Astrocyte (in vitro differentiated cells and primary cell): ENCODE data around the gene PLPPR1. TPM values are rescaled to one million over a fixed set of nuclear protein-coding genes. Genes with fewer than 3 reads are reported as not detected.

ENCODE experiments used
- DNase-seq: peaks from one replicate; pipeline ENCODE4 v3.0.0-alpha.2; 2010; ENCODE audit warnings: low read depth
- FAIRE-seq: peaks from 2 replicates; lab custom pipeline; 2011; peaks lifted over from hg19 to GRCh38; lab: Jason Lieb, UNC
- H2AFZ ChIP-seq: 2 replicates; pipeline ENCODE4 v1.6.0; 2012; ENCODE audit warnings: low read depth, low read length, inconsistent platforms
- H3K27ac ChIP-seq: 2 replicates; pipeline ENCODE4 v1.5.1; 2011; ENCODE audit warnings: low read depth, low read length, inconsistent platforms
- H3K27me3 ChIP-seq: 2 replicates; pipeline ENCODE4 v1.6.0; 2011; ENCODE audit warnings: low read length, inconsistent platforms; ENCODE audit not compliant: insufficient read depth
- H3K36me3 ChIP-seq: 2 replicates; pipeline ENCODE4 v1.5.1; 2011; ENCODE audit warnings: low read length, inconsistent platforms; ENCODE audit not compliant: insufficient read depth
- H3K4me1 ChIP-seq: 2 replicates; pipeline ENCODE4 v1.5.1; 2011; ENCODE audit warnings: low read length, inconsistent platforms; ENCODE audit not compliant: insufficient read depth
- H3K4me2 ChIP-seq: 2 replicates; pipeline ENCODE4 v1.6.0; 2012; ENCODE audit warnings: low read length, inconsistent platforms
- H3K4me3 ChIP-seq: 2 replicates; pipeline ENCODE4 v1.5.1; 2011; ENCODE audit warnings: low read depth, mild to moderate bottlenecking, low read length, inconsistent platforms; ENCODE audit not compliant: insufficient read depth
- H3K79me2 ChIP-seq: 2 replicates; pipeline ENCODE4 v1.6.0; 2012; ENCODE audit warnings: mild to moderate bottlenecking, low read length, inconsistent platforms; ENCODE audit not compliant: insufficient read depth
- H3K9ac ChIP-seq: 2 replicates; pipeline ENCODE4 v1.6.0; 2012; ENCODE audit warnings: mild to moderate bottlenecking, low read length, inconsistent platforms
- H3K9me3 ChIP-seq: 2 replicates; pipeline ENCODE4 v1.5.1; 2012; ENCODE audit warnings: low read depth, mild to moderate bottlenecking, low read length, inconsistent platforms; ENCODE audit not compliant: insufficient read depth
- H4K20me1 ChIP-seq: 2 replicates; pipeline ENCODE4 v1.6.0; 2012; ENCODE audit warnings: low read length, inconsistent platforms; ENCODE audit not compliant: insufficient read depth
- H3K27ac Mint-ChIP-seq: one replicate; pipeline ENCODE4 v1.8.0; 2021; ENCODE audit warnings: mild to moderate bottlenecking, mixed read lengths; ENCODE audit not compliant: unreplicated experiment
- H3K27me3 Mint-ChIP-seq: one replicate; pipeline ENCODE4 v1.8.0; 2021; ENCODE audit warnings: low read depth, mixed read lengths; ENCODE audit not compliant: unreplicated experiment
- H3K36me3 Mint-ChIP-seq: one replicate; pipeline ENCODE4 v1.8.0; 2021; ENCODE audit warnings: low read depth, mixed read lengths; ENCODE audit not compliant: unreplicated experiment
- H3K4me1 Mint-ChIP-seq: one replicate; pipeline ENCODE4 v1.8.0; 2021; ENCODE audit warnings: low read depth, mixed read lengths; ENCODE audit not compliant: unreplicated experiment
- H3K4me3 Mint-ChIP-seq: one replicate; pipeline ENCODE4 v1.8.0; 2021; ENCODE audit warnings: mild to moderate bottlenecking, moderate library complexity, mixed read lengths; ENCODE audit not compliant: unreplicated experiment
- H3K9me3 Mint-ChIP-seq: one replicate; pipeline ENCODE4 v1.8.0; 2021; ENCODE audit warnings: mild to moderate bottlenecking, mixed read lengths; ENCODE audit not compliant: unreplicated experiment
- EZH2 ChIP-seq: IDR thresholded peaks from 2 replicates; pipeline ENCODE4 v1.6.1; 2012; ENCODE audit warnings: mild to moderate bottlenecking, low read length, inconsistent platforms; ENCODE audit not compliant: insufficient read depth
- total RNA-seq: library from RNA; stranded (reverse); gene quantifications from 2 replicates; pipeline ENCODE4 v1.2.1, GENCODE V29; 2021
- TF ChIP-seq, protein P1 (sequence below): IDR thresholded peaks from 2 replicates; pipeline ENCODE4 v1.5.1; 2011; ENCODE audit warnings: low read depth, mild to moderate bottlenecking, inconsistent platforms, low read length, moderate library complexity; ENCODE audit not compliant: insufficient read depth

The PLPPR1 gene
- total RNA-seq, 1 donor from 2014 or later: not detected

DNA sequence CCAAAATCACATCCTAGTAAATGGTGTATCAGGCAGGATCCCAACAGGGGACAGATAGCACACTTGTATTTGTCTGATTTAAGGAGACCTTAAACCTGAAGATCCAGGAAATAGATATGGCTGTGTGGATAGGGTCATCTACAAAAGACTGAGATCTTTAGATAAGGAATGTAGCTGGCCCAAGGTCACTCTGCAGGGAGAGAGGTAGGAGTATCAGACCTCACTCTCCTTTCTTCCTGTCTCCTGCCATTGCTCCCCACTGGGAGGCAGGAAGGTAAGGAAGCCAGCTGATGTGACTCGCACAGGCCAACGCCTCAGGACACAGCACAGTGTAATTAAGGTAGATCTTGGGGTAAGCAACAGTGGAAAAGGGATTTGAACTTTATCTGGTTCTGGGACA, 85.8 kb downstream of the PLPPR1 start:
- Histone ChIP-seq H3K4me2 (no peak overlapping the region), H2AFZ (no peak overlapping the region), H3K36me3 (no peaks in the 10 kb centered on the region), H3K27me3 (no peaks in the 10 kb centered on the region), H3K4me3 (no peak overlapping the region), H3K27ac (no peak overlapping the region), H3K9ac (no peak overlapping the region), H3K9me3 (no peaks in the 10 kb centered on the region), H3K79me2 (no peaks in the 10 kb centered on the region), H4K20me1 (no peaks in the 10 kb centered on the region), H3K4me1 (no peaks in the 10 kb centered on the region)
- no peak overlapping the region for H3K4me3 Mint-ChIP-seq
- no peaks in the 10 kb centered on the region for H3K9me3 Mint-ChIP-seq
- peaks cover 5% of the 10 kb centered on the region for H3K4me1 Mint-ChIP-seq
- no peak for DNase-seq
- TF ChIP-seq, protein P1, sequence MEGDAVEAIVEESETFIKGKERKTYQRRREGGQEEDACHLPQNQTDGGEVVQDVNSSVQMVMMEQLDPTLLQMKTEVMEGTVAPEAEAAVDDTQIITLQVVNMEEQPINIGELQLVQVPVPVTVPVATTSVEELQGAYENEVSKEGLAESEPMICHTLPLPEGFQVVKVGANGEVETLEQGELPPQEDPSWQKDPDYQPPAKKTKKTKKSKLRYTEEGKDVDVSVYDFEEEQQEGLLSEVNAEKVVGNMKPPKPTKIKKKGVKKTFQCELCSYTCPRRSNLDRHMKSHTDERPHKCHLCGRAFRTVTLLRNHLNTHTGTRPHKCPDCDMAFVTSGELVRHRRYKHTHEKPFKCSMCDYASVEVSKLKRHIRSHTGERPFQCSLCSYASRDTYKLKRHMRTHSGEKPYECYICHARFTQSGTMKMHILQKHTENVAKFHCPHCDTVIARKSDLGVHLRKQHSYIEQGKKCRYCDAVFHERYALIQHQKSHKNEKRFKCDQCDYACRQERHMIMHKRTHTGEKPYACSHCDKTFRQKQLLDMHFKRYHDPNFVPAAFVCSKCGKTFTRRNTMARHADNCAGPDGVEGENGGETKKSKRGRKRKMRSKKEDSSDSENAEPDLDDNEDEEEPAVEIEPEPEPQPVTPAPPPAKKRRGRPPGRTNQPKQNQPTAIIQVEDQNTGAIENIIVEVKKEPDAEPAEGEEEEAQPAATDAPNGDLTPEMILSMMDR: no peak
- TF ChIP-seq EZH2: no peak
- FAIRE-seq: no peak
- no peaks in the 10 kb centered on the region for H3K36me3 Mint-ChIP-seq
- no peaks in the 10 kb centered on the region for H3K27me3 Mint-ChIP-seq
- H3K27ac Mint-ChIP-seq: no peak overlapping the region

DNA sequence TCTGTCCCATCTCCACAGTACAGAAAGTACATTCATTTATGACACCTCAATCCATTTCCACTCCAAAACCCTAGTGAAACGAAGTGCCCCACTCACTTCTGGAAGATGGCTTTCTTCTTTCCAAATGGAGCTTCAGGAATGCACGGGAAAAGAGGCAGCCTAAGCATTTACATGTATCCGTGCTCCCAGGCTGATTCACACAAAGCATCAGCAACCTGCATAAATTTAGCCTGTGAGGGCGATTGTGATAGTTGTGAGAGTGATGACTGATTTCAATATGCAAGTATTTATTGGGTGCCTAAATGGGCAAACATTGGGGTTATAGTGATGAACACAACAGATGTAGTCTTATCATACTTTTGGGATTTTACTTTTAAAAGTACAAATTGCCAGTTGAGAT, 86.6 kb downstream of the PLPPR1 start:
- no peak for TF ChIP-seq EZH2
- TF ChIP-seq, protein P1: no peak
- no peak for FAIRE-seq

DNA sequence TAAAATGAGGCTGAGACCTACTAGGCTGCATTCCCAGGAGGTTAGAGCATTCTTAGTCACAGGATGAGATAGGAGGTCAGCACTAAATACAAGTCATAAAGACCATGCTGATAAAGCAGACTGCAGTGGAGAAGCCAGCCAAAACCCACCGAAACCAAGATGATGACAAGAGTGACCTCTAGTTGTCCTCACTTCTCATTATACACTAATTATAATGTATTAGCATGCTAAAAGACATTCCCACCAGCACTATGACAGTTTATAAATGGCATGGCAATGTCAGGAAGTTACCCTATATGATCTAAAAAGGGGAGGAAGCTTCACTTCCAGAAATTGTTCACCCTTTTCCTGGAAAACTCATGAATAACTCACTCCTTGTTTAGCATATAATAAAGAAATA, 88.6 kb downstream of the PLPPR1 start:
- Mint-ChIP-seq H3K4me3 (no peak overlapping the region), H3K9me3 (no peaks in the 10 kb centered on the region), H3K27ac (no peak overlapping the region), H3K4me1 (peaks cover 5% of the 10 kb centered on the region), H3K27me3 (no peaks in the 10 kb centered on the region), H3K36me3 (no peaks in the 10 kb centered on the region)
- no peak for DNase-seq
- Histone ChIP-seq H3K9ac (no peak overlapping the region), H3K36me3 (no peaks in the 10 kb centered on the region), H3K4me3 (no peak overlapping the region), H3K9me3 (no peaks in the 10 kb centered on the region), H3K27ac (no peak overlapping the region), H3K4me1 (no peaks in the 10 kb centered on the region), H3K4me2 (no peak overlapping the region), H3K79me2 (no peaks in the 10 kb centered on the region), H4K20me1 (no peaks in the 10 kb centered on the region), H3K27me3 (no peaks in the 10 kb centered on the region), H2AFZ (no peak overlapping the region)
- no peak for FAIRE-seq
- TF ChIP-seq, protein P1: no peak
- TF ChIP-seq EZH2: no peak

More for the DNA sequence above, 86.6 kb downstream of the PLPPR1 start:
- Histone ChIP-seq H3K4me3 (no peak overlapping the region), H3K27me3 (no peaks in the 10 kb centered on the region), H3K4me1 (no peaks in the 10 kb centered on the region), H3K4me2 (no peak overlapping the region), H2AFZ (no peak overlapping the region), H3K27ac (no peak overlapping the region), H3K9me3 (no peaks in the 10 kb centered on the region), H4K20me1 (no peaks in the 10 kb centered on the region), H3K79me2 (no peaks in the 10 kb centered on the region), H3K36me3 (no peaks in the 10 kb centered on the region), H3K9ac (no peak overlapping the region)
- Mint-ChIP-seq H3K9me3 (no peaks in the 10 kb centered on the region), H3K36me3 (no peaks in the 10 kb centered on the region), H3K4me1 (peaks cover 5% of the 10 kb centered on the region), H3K27ac (no peak overlapping the region), H3K4me3 (no peak overlapping the region), H3K27me3 (no peaks in the 10 kb centered on the region)
- DNase-seq: no peak
